ENCODE results near the gene CACNA2D3. TPM values are rescaled to one million over a fixed set of nuclear protein-coding genes. Genes with fewer than 3 reads are reported as not detected.
"Not testable (repeated sequence)": the region's sequence is repeated elsewhere in the genome, so short reads cannot be mapped to it uniquely, and the experiment has no call there.

CACNA2D3 gene
- total RNA-seq, 1 donor from 2014 or later = 4.7 TPM

DNA sequence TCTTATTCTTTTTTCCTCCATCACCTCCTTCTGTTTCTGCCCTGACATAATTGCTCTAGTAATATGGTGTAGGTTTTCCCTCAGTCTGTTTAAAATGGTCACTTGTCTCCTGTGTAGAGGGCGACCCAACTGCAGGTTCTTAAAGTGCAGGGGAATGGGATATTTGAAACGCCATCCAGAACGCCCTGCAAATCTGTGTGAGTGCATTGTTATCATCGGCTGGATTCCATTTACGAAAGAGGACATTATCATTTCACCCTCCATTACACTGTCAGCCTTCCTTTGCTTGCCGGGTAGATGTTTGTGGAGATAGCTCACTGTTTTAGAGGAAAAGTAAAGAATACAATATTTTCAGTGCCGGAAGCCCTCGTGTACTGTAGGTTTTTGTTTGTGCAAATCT, 451.5 kb downstream of the CACNA2D3 start:
- DNase-seq (ENCODE audit: low spot score) = no peak

DNA sequence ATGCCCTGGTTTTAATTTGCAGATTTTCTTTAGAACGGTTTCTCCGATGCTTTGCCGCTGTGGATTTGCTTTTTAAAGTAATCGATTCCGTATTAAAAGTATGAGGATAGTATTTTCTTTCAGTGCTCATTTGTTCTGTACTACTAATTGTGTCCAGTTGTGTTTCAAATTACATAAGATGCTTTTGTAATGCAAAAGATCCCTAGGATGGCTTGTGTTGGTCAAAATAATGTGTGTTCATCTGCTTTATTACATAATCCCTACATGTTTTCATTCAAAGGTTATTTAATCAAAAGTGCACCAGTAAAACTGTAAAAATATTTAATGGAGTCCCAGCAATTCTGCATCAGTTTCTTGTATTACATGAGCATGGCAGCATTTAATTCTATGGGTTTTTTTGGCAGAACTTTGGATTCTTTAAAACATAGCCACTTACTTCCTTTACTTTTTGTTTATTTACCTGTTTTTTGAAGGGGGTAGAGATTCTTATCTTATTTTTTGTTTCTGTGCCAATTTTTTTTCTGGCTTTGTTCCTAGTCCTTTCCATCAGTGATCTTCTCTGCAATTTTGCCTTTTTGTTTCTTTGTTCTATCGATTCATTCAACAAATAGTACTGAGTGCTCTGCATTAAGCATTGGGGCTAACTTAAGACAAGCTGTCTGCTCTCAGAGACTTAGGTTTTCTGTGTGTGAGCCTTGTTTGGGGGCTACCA, 452.7 kb downstream of the CACNA2D3 start:
- no peak for DNase-seq (ENCODE audit: low spot score)

- no peak for DNase-seq (ENCODE audit: low spot score)
Observed at GRCh38 chr3:54575618-54575960, 453.2 kb downstream of the CACNA2D3 start.

GRCh38 chr3:54577313-54577712, 455.0 kb downstream of the CACNA2D3 start:
- DNase-seq (ENCODE audit: low spot score) = no peak

GRCh38 chr3:54578417-54578816, 456.1 kb downstream of the CACNA2D3 start:
- DNase-seq (ENCODE audit: low spot score) = no peak

DNA sequence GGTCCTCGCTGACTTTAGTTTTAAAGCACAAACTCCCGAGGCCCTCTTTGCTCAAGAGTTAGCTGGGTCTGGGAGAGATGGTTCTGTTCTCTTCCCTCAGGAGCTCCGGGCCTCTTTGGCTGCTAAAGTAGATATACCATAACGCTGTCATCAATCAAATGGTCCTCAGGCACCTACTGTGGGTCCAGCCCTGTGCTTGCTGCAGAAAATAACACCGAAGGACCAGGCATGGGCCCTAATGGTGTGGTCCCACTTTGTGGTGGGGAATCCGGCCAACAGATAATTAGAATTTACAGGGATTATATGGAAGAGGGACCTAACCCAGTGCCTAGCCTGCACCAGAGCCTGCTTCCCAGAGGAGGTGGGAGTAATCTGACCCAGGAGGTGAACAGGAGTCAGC, 458.1 kb downstream of the CACNA2D3 start:
- no peak for DNase-seq (ENCODE audit: low spot score)

GRCh38 chr3:54582424-54582823, 460.1 kb downstream of the CACNA2D3 start:
- DNase-seq (ENCODE audit: low spot score) = no peak

DNA sequence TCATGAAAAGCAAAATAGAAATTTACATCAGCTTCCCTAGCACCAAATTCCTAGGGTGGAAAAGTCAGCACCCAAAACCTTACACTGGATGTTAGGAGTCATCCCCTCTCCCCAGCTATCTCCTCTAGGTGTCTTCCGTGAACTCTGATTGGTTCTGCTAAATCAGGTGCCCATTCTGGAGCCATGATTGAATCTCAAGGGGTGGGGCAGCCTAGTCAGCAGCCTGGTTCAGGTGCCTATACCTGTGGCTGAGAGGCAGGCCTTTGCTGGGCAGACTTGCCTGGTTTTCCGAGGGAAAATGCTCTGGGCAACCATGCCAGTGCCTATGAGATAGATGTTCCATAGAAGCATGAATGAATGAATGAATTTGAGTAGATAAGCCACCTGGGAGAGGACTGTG, 468.8 kb downstream of the CACNA2D3 start:
- no peak for DNase-seq (ENCODE audit: low spot score)

DNA sequence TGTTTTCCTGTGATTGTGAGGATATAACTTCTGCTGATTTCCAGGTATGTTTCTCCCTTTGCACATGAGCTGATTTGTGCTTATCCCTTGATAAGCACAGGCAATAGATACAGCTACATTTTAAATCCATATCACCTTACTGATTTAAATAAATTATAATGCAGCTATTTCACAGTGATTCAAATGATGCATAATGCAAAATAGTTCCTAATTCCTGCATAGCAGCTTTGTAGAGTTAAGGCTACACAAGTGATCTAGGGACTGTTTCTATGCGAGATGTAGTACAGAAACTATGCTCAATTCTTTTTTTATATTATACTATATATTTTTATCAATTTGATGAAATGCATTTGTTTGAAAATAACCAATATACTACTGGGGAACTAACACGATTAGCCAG, 471.3 kb downstream of the CACNA2D3 start:
- no peak for DNase-seq (ENCODE audit: low spot score)

GRCh38 chr3:54596087-54596486, 473.7 kb downstream of the CACNA2D3 start:
- no peak for DNase-seq (ENCODE audit: low spot score)

DNA sequence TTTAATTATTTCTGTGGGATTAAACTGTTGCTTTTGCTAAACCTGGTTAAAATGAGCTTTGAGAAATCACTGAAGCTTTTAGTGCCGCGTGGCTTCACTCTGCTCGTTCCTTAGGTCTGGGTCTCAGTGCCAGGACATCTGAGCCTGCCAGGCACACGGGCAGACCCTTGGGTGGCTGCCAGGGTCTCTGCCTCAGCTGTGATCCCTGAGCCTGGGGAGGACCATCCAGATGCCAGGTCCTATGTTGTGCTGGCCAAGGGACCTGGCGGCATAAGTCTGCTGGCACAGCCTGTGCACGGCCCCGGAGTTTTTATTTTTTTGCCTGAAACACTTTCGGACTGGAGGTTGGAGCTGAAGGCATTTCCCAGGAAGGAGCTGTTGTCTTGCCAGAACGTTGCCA, 477.4 kb downstream of the CACNA2D3 start:
- no peak for DNase-seq (ENCODE audit: low spot score)

DNA sequence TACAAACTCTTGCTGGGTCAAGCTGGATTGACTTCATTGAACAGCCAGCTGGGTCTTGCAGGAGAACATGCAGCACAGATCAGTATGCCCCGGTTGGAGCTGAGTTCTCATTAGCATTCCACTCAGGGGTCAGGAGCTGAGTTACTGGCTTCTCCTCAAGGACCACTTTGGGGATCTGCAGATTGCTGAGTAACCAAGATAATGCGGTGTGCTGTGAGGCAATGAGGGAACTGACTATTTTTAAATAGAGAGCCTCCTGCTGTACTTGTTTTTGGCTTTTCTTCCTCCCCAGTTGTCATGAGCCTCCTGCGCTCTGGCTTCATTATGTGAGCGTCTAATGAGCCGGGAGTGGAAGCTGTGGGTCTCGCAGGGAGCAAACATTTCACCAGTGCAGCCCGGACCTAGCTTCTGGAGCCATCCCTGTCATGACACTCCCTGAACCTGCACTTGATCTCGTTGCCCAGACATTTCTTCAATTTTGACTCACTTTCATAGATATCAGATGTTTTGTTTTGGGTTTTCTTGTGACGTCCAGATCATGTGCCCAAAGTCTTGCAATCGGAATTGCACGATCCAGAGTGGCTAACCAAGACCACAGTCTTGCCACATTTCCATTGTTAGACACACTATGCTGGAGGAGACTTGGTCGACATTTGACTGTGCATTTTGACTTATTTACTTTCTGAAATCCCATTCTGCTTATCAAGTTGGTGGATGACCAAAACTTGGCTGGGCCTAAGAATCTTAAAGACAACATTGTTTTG, 478.3 kb downstream of the CACNA2D3 start:
- no peak for DNase-seq (ENCODE audit: low spot score)

DNA sequence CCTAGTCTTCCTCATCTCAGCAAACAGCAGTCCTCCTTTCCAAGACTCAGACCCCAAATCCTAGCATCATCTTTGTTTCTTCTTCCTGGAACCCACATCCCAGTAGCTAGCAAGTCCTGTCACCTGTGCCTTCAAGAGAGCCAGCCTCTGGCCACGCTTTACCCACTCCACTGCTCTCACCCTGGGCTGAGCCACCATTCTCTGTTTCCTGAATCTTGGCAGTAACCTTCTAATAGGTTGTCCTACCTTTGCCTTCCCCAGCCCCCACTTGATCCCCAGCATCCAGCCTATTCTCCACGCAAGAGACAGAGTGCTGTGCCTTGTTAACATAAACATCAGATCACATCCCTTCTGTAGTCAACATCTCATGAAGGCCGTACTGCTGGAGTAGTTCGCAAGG, 482.1 kb downstream of the CACNA2D3 start:
- DNase-seq (ENCODE audit: low spot score) = no peak

DNA sequence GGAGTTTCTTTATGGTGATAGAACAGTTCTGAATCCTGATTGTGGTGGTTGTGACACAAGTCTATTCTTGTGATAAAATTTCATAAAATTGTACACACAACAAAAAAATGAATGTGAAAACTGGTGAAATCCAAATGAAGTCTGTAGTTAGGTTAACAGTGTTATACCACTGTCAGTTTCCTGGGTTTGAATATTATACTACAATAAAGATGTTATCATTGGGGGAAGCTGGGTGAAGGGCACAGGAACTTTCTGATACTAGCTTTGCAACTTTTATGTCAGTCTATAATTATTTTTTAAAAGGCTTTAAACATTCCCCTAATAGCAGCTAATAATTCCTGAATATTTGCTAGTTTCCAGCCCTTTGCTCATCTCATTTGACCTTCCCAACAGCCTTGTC, 485.7 kb downstream of the CACNA2D3 start:
- no peak for DNase-seq (ENCODE audit: low spot score)

DNA sequence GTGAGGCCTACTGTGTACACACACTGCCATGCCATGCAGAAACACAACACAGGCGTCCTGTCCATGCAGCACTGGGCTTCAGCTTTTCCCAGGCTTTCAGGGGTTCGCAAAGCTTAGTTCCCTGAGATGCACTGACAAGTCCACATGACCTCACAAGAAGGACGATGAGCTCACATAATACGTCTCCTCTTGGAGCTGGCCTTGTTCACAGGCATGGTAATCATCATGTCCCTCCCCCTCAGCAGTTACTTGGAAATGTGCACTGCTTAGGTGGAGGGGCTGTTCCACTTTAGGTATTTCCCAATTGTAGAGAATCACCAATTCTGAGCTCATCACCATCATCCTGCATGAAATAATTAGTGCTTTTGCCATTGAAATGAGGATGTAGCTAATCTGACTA, 496.7 kb downstream of the CACNA2D3 start:
- no peak for DNase-seq (ENCODE audit: low spot score)

GRCh38 chr3:54619531-54619930, 497.2 kb downstream of the CACNA2D3 start:
- no peak for DNase-seq (ENCODE audit: low spot score)

DNA sequence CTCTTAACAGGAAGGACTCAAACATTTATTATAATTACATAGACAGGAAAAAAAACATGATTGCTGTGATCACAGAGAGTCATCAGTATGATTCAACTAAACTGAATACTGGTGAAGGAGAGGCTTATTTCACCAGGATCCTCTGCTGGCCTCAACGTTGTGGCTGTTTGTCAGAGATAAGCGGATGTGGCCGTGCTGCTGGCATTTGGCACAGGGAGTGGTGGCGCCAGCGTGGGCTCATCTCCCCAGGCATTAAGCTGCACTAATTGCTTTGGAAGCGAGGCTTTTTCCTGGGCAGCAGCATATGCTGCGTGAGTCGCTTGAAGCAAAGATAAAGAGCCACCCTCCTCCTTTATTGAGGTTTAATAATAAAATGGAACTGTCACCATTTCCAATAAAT, 498.8 kb downstream of the CACNA2D3 start:
- DNase-seq (ENCODE audit: low spot score) = no peak

GRCh38 chr3:54622678-54623077, 500.3 kb downstream of the CACNA2D3 start:
- DNase-seq (ENCODE audit: low spot score) = no peak

DNA sequence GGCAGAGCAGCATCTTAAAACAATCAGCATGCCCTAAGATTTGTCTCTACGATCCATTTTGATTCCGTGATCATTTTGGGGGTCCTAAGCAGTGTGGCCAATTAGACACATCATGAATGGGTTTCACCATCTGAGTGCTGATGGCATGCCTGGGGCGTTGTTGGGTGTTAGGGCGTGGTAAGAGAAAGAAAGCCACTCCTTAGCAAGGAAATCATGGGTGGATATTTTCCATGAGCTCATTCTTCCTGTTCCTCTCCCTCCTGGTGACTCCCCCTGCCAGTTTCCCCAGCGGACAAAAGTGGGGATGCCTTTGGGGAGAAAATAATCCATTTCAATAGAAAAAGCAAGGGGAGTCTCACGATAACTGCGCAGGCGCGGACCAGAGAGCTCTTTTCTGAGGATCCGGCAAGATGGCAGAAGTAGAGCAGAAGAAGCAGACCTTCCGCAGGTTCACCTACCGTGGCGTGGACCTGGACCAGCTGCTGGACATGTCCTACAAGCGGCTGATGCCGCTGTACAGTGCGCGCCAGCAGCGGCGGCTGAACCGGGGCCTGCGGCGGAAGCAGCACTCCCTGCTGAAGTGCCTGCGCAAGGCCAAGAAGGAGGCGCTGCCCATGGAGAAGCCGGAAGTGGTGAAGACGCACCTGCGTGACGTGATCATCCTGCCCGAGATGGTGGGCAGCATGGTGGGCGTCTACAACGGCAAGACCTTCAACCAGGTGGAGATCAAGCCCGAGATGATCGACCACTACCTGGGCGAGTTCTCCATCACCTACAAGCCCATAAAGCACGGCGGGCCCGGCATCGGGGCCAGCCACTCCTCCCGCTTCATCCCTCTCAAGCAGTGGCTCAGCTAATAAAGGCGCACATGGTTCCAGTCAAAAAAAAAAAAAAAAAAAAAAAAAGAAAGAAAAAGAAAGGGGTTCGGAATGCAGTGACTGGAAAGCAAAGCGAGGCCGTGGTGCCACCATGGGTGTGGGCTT, 503.7 kb downstream of the CACNA2D3 start:
- DNase-seq (ENCODE audit: low spot score) = no peak

GRCh38 chr3:54628888-54629441, 506.6 kb downstream of the CACNA2D3 start:
- no peak for DNase-seq (ENCODE audit: low spot score)

GRCh38 chr3:54630101-54630623, 507.8 kb downstream of the CACNA2D3 start:
- DNase-seq (ENCODE audit: low spot score) = no peak

- not testable (repeated sequence) for DNase-seq (ENCODE audit: low spot score)
Observed at GRCh38 chr3:54631001-54631400, 508.6 kb downstream of the CACNA2D3 start.
